Aorta (tissue), 5 donors: ENCODE measurements around the gene E2F1. TPM values are rescaled to one million over a fixed set of nuclear protein-coding genes. Genes with fewer than 3 reads are reported as not detected.

Experiments used
- ATAC-seq: fragments of 200-7000 bp; cut with Tn5 transposase; one replicate; pipeline ENCODE4 v1.9.1; 2022; ENCODE audit warnings: moderate library complexity; ENCODE audit not compliant: low FRiP score
- DNase-seq, 2 donors: peaks; one replicate each; pipeline ENCODE4 v3.0.0-alpha.2; 2020
- H3K27ac ChIP-seq, 2 donors: one replicate each; pipeline ENCODE4 v1.5.1; 2013; ENCODE audit warnings: low read length in 2 of 2, mild to moderate bottlenecking in 2 of 2, moderate library complexity in 2 of 2, control low read depth in 1 of 2, inconsistent platforms in 1 of 2, low read depth in 1 of 2
- H3K27me3 ChIP-seq, 2 donors: one replicate each; pipeline ENCODE4 v1.6.1; 2013; ENCODE audit warnings: control low read depth in 1 of 2, low read length in 1 of 2, mild to moderate bottlenecking in 1 of 2, moderate library complexity in 1 of 2; ENCODE audit not compliant: insufficient read depth in 2 of 2, control insufficient read depth in 1 of 2
- H3K36me3 ChIP-seq, 2 donors: one replicate each; pipeline ENCODE4 v1.6.1; 2013; ENCODE audit warnings: control low read depth in 1 of 2, low read length in 1 of 2, mild to moderate bottlenecking in 1 of 2; ENCODE audit not compliant: insufficient read depth in 2 of 2, control insufficient read depth in 1 of 2
- H3K4me1 ChIP-seq, 2 donors: one replicate each; pipeline ENCODE4 v1.6.1; 2013; ENCODE audit warnings: low read length in 2 of 2, control low read depth in 1 of 2, mild to moderate bottlenecking in 1 of 2, moderate library complexity in 1 of 2; ENCODE audit not compliant: insufficient read depth in 2 of 2, control insufficient read depth in 1 of 2
- H3K4me3 ChIP-seq, 2 donors: one replicate each; pipeline ENCODE4 v1.5.1; 2013; ENCODE audit warnings: low read length in 2 of 2, control low read depth in 1 of 2, mild to moderate bottlenecking in 1 of 2
- H3K9me3 ChIP-seq: one replicate; pipeline ENCODE4 v1.6.1; 2013; ENCODE audit warnings: mild to moderate bottlenecking, low read length; ENCODE audit not compliant: control insufficient read depth
- WGBS, 2 donors: extraction: QIAGEN DNeasy Blood & Tissue Kit; methylation state at CpG; one replicate each; pipeline ENCODE4 v1.1.7; 2013; 5-methylcytosine and 5-hydroxymethylcytosine counted together
- intact Hi-C, 2 donors: fragments of 100-400 bp; cut with DNase I; formaldehyde crosslinking; loops; one replicate each; pipeline versions ENCODE4 v1.14.2 to v1.15.0; 2022
- polyA plus RNA-seq, 2 donors: library from polyadenylated mRNA; stranded (reverse); fragments of 200-250 nt; gene quantifications; one replicate each; pipeline ENCODE4 v1.2.3, GENCODE V29; 2013
- total RNA-seq, 2 donors: library from RNA; stranded (reverse); fragmentation: NEBNext Ultra II Directional; extraction: Animal tissue kit (Norgen Biotek cat#: 25700); gene quantifications; one replicate each; pipeline ENCODE4 v1.2.1, GENCODE V29; 2021
- donor health status: healthy with polysubstance abuse.
- donor health status: Bipolar disorder and iron deficiency.
- donor health status: DM: no; HTN: no; CAD: no.
- donor health status: DM: no; HTN: no; CAD: no.
- donor health status: DM: yes; HTN: yes; CAD: no.

E2F1 gene
- total and polyA plus RNA-seq, 4 donors, result 1.4 to 1.6 (median 1.6) TPM

GRCh38 chr20:33676652-33677645 lies 9.2 kb downstream of the E2F1 start:
- H3K36me3 ChIP-seq, result no peaks in the 10 kb centered on the region
- peak in 1 of 2 donors; percentile 54 for DNase-seq

GRCh38 chr20:33676121-33676520 lies 10.1 kb downstream of the E2F1 start:
- Histone ChIP-seq H3K36me3 (no peaks in the 10 kb centered on the region), H3K9me3 (no peaks in the 10 kb centered on the region), H3K4me1 (no peaks in the 10 kb centered on the region), H3K27me3 (no peaks in the 10 kb centered on the region), H3K27ac (peak overlapping the region; percentile 34 to 90), H3K4me3 (no peak overlapping the region)
- DNase-seq (no peak), ATAC-seq (no peak)
- intact Hi-C loops, result no loop called here
- WGBS, 2 donors, result 89 to 90% methylated on average over 11 of the region's 11 CpGs

More at GRCh38 chr20:33676652-33677645, 9.2 kb downstream of the E2F1 start:
- no peaks in the 10 kb centered on the region for H3K9me3 ChIP-seq
- no peak overlapping the region for H3K27ac ChIP-seq
- no peak overlapping the region for H3K4me3 ChIP-seq
- 95 to 97% methylated on average over 31 of the region's 31 CpGs for WGBS, 2 donors
- intact Hi-C loops, result no loop called here
- no peaks in the 10 kb centered on the region for H3K4me1 ChIP-seq
- no peaks in the 10 kb centered on the region for H3K27me3 ChIP-seq
- ATAC-seq, result no peak

GRCh38 chr20:33675136-33675959 lies 10.8 kb downstream of the E2F1 start:
- H3K9me3 ChIP-seq, result no peaks in the 10 kb centered on the region
- H3K4me1 ChIP-seq, result no peaks in the 10 kb centered on the region
- DNase-seq (no peak), ATAC-seq (peak; percentile 64)
- H3K4me3 ChIP-seq, result no peak overlapping the region
- 4 to 6% methylated on average over 16 of the region's 16 CpGs for WGBS, 2 donors
- peak overlapping the region; percentile 64 to 90 for H3K27ac ChIP-seq
- H3K27me3 ChIP-seq, result no peaks in the 10 kb centered on the region
- H3K36me3 ChIP-seq, result no peaks in the 10 kb centered on the region
- intact Hi-C loops, result no loop called here

- Histone ChIP-seq H3K27ac (peak within 1 kb of the TSS; percentile 64 to 90), H3K36me3 (no peaks in the 10 kb centered on the region), H3K4me1 (no peaks in the 10 kb centered on the region), H3K4me3 (peak within 1 kb of the TSS; percentile 54 to 65), H3K9me3 (no peaks in the 10 kb centered on the region), H3K27me3 (no peaks in the 10 kb centered on the region)
- intact Hi-C loops, result no loop called here
- peak; percentile 83 for ATAC-seq
- 0 to 1% methylated on average over 25 to 73 of the region's 73 CpGs for WGBS, 2 donors
- peak; percentile 87 to 94 for DNase-seq
These were observed 11.7 kb downstream of the E2F1 start, which contains the start of gene NECAB3 for GRCh38 chr20:33674294-33675135. Gene NECAB3, minus strand, starts transcription at chr20:33674428. Its CDS starts 76 bp downstream, at chr20:33674352.

- ATAC-seq, result no peak
- Histone ChIP-seq H3K4me1 (no peaks in the 10 kb centered on the region), H3K36me3 (no peaks in the 10 kb centered on the region), H3K27ac (peak overlapping the region in 1 of 2 donors; percentile 29), H3K4me3 (peak overlapping the region; percentile 54 to 65), H3K9me3 (no peaks in the 10 kb centered on the region), H3K27me3 (no peaks in the 10 kb centered on the region)
- intact Hi-C loops, result no loop called here
- WGBS, 2 donors, result 20 to 22% methylated on average over 25 to 29 of the region's 29 CpGs
- peak in 1 of 2 donors; percentile 50 for DNase-seq
These were observed 12.5 kb downstream of the E2F1 start for GRCh38 chr20:33673410-33674293.

- 80 to 84% methylated on average over 4 of the region's 4 CpGs for WGBS, 2 donors
- Histone ChIP-seq H3K27me3 (no peaks in the 10 kb centered on the region), H3K27ac (no peak overlapping the region), H3K9me3 (no peaks in the 10 kb centered on the region), H3K4me1 (no peaks in the 10 kb centered on the region), H3K4me3 (no peak overlapping the region), H3K36me3 (no peaks in the 10 kb centered on the region)
- DNase-seq (peak in 1 of 2 donors; percentile 47), ATAC-seq (no peak)
- intact Hi-C loops, result no loop called here
These were observed 13.1 kb downstream of the E2F1 start for GRCh38 chr20:33673114-33673409.

GRCh38 chr20:33672426-33673113 lies 13.6 kb downstream of the E2F1 start:
- DNase-seq (no peak), ATAC-seq (no peak)
- 71 to 75% methylated on average over 17 of the region's 17 CpGs for WGBS, 2 donors

More at GRCh38 chr20:33672426-33673113, 13.6 kb downstream of the E2F1 start:
- Histone ChIP-seq H3K27me3 (no peaks in the 10 kb centered on the region), H3K9me3 (no peaks in the 10 kb centered on the region), H3K27ac (no peak overlapping the region), H3K4me3 (no peak overlapping the region), H3K36me3 (no peaks in the 10 kb centered on the region), H3K4me1 (no peaks in the 10 kb centered on the region)
- intact Hi-C loops, result no loop called here
